Astrocyte of the spinal cord (primary cell): ENCODE measurements around the gene COL6A3.

Experiments
- DNase-seq: peaks from one replicate; pipeline ENCODE4 v3.0.0; 2011; ENCODE audit warnings: low read depth, low spot score
- H3K4me3 ChIP-seq: 2 replicates; pipeline ENCODE4 v1.5.1; 2011; ENCODE audit warnings: low read depth, mild to moderate bottlenecking, low read length, moderate library complexity
- in situ Hi-C: cut with HindIII; loops from 2 replicates; pipeline ENCODE4 v1.10.0; 2017; ENCODE audit warnings: low sequenced_read_pairs
- TF ChIP-seq, protein P1 (sequence below): IDR thresholded peaks from 2 replicates; pipeline ENCODE4 v1.5.1; 2012; ENCODE audit warnings: low read depth, mild to moderate bottlenecking, low read length, inconsistent platforms

Gene COL6A3

DNA sequence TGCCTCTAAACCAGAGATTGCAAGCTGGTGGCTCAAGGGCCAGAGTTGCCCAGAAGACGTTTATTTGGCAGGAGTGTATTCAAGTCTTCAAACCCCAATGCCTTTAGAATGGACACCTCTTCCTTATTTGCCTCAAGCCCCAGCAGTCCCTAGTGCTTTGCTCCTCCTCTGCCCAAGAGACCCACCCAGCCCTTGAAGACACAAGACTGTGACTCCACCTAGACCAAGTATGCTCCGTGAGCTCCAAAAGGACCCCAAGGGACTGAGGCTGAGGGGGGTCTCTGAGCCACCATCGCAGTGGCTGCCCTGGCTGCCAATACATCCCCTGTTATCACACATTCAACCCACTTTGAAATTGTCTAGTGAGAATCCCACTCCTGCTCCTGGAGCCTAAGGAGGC, 99.3 kb downstream of the COL6A3 start:
- no peak overlapping the region for H3K4me3 ChIP-seq
- in situ Hi-C loops = no loop called here
- TF ChIP-seq, protein P1, sequence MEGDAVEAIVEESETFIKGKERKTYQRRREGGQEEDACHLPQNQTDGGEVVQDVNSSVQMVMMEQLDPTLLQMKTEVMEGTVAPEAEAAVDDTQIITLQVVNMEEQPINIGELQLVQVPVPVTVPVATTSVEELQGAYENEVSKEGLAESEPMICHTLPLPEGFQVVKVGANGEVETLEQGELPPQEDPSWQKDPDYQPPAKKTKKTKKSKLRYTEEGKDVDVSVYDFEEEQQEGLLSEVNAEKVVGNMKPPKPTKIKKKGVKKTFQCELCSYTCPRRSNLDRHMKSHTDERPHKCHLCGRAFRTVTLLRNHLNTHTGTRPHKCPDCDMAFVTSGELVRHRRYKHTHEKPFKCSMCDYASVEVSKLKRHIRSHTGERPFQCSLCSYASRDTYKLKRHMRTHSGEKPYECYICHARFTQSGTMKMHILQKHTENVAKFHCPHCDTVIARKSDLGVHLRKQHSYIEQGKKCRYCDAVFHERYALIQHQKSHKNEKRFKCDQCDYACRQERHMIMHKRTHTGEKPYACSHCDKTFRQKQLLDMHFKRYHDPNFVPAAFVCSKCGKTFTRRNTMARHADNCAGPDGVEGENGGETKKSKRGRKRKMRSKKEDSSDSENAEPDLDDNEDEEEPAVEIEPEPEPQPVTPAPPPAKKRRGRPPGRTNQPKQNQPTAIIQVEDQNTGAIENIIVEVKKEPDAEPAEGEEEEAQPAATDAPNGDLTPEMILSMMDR = no peak
- DNase-seq = no peak

DNA sequence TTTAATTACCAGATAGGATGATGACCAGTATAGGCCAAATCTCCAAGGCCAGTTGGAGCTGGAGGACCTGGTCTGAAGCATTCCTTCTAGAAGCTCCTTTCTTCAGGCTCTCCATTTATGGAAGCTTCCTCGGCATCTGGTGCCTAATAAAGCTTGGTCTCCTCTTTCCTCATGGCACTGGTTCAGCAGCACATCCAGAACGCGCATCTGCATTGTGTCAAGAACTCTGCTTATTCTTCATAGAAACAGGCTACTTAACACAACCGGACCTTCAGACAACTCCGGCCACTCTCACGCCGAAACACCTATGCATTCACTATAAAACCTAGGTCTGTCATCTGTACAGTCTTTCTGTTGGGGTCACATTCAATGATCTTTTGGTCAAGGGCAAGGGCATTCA, 99.8 kb downstream of the COL6A3 start:
- no peak for DNase-seq
- TF ChIP-seq, protein P1 = no peak
- H3K4me3 ChIP-seq = no peak overlapping the region
- in situ Hi-C loops = no loop called here

DNA sequence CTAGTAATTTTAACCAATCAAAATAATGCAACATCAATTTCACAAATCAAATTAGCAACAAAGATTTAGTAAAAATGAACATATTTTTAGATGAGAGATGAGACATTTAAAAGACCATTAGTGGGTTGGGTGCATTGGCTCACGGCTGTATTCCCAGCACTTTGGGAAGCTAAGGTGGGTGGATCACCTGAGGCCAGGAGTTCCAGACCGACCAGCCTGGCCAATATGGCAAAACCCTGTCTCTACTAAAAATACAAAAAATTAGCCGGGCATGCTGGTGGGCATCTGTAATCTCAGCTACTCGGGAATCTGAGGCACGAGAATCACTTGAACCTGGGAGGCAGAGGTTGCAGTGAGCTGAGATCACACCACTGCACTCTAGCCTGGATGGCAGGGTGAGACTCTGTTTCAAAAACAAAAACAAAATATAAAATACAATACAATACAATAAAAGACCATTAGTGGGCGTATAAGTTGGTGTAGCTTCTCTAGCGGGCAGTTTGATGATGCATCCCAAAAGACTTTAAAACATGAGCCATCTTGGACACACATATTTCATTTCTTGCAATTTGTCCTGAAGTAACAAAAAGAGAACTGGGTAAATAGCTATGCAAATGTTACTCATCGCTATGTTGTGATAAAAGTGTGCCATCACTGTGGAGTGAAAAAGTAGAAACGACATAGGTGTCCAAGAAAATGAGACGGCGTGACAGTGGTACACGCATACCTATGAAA, 101.8 kb downstream of the COL6A3 start:
- TF ChIP-seq, protein P1 = no peak
- no peak overlapping the region for H3K4me3 ChIP-seq
- in situ Hi-C loops = no loop called here
- DNase-seq = no peak

DNA sequence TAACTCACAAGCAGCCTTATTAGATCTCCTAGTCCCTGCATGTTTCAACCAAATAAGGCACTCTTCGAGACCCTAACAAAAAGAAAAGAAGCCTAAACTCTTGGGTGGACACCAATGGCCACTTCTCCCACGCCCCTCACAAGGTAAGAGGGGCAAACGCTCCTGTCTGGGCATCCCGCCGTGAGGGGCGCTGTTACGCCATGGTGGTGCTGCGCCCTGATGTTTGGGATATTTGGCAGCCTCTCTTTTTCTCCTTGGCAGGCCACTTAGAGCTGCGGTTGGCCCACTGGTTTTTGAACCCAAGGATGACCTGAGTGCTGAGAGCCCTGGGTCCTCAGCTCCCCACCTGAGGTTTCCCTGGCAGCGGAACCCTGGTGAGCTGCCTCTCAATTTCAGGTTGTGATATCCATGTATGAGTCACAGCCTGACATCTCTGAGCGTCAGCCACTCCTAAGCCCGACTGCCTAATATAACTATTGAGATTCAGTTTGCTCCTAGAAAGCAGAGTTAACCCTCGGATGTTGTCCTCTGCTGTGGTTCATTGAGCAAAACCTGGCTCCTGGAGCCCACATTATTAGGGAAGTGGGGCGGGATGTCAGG, 103.3 kb downstream of the COL6A3 start:
- in situ Hi-C loops = no loop called here
- DNase-seq = peak; percentile 47
- TF ChIP-seq, protein P1 = no peak
- H3K4me3 ChIP-seq = no peak overlapping the region

DNA sequence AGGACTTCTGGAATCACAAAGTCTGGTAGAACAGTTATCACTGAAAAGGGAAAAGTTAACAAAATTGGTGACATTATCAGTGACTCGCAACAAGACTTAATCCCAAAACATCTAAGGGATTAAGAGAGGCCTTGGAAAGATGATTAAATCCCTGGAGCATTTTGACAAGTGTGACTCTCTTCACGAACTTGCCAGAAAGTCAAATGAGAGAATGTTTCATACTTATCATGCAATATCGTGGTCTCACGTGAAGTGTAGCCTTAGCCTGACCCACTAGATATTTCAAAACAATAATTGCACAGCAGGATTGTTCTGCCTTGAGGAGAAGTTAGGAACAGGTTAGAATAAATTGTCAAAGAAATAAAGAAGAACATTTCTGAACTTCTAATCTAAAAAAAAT, 104.5 kb downstream of the COL6A3 start:
- TF ChIP-seq, protein P1 = no peak
- H3K4me3 ChIP-seq = no peak overlapping the region
- in situ Hi-C loops = no loop called here
- DNase-seq = peak; percentile 44

DNA sequence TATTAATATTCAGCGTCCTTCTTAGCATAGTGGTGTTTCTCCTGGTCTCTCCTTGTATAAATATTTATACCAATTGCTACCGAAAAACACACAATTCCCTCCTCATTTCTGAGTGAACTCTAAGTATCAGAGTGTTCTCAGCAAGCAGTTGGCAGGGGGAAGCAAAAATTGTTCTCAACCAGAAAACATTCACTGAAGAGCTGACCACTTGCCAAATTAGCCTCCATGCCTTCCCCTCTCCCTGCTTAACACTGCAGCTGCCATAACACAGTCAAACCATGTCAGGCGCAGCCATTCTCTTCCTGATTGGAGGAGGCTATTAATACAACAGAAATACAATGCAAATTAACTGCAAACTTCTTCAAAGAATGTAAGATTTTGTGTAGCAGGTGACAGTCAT, 105.0 kb downstream of the COL6A3 start:
- in situ Hi-C loops = no loop called here
- peak; percentile 42 for DNase-seq
- no peak overlapping the region for H3K4me3 ChIP-seq
- TF ChIP-seq, protein P1 = no peak
